SK-N-MC (cell line): ENCODE results near the gene PAK6.

Source experiments
- EZH2 ChIP-seq: fragments of 200-600 bp; sonication (generic); IDR thresholded peaks from one replicate; pipeline ENCODE4 v1.6.1; 2017; ENCODE audit warnings: antibody characterized with exemption
- POLR2AphosphoS5 ChIP-seq: IDR thresholded peaks from 2 replicates; pipeline ENCODE4 v1.6.1; 2012; ENCODE audit warnings: mild to moderate bottlenecking, low read depth, low read length, borderline replicate concordance

DNA sequence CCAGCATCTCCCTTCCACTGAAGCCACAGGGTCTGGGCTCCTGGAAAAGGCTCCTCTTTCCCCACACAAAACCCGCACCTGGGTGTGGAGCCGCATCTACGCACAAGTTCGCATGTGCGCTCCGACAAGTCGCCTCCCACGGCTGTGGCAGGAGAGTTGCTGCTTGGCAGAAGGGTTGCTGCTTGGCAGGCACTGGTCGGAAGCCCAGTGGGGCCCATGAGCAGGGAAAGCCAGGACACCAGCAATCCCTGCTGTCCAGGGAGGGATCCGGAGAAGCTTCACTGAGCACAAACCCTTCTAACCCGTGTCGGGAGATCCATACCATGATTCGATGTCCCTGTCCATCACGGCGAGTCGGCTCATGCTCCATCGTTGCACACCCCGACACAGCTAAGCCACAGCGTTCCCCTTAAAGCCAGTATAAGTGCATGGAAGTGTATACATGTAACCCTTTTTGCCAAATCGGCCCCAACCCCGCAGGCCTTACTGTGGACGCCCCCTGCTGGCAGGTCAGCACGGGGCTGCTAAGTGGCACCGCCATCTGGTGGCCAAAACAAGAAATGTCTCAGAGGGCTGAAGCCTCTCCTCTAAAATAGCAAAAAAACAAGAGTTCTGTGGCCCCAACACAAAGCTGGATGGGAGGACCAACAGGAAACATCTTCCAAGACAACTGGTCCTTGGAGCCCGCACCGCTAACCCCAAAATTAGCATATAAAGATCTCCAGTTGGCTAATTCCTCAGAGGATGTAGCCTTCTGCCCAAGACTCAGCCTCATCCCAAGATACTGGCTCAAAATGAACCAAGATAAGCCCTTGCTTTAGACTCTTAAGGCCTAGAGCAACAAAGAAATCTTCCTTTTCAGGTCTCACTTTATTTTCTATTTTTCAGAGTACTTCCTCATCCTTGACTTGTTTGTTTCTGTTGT lies 35.7 kb downstream of the PAK6 start:
- TF ChIP-seq EZH2: no peak
- peak; percentile 60; the same call in 1 of the 2 replicates for TF ChIP-seq POLR2AphosphoS5
